ENCODE measurements around the gene TAS2R40. TPM values are rescaled to one million over a fixed set of nuclear protein-coding genes. Genes with fewer than 3 reads are reported as not detected.

Gene TAS2R40
- total RNA-seq, 1 experiment from 2014 or later: not detected

DNA sequence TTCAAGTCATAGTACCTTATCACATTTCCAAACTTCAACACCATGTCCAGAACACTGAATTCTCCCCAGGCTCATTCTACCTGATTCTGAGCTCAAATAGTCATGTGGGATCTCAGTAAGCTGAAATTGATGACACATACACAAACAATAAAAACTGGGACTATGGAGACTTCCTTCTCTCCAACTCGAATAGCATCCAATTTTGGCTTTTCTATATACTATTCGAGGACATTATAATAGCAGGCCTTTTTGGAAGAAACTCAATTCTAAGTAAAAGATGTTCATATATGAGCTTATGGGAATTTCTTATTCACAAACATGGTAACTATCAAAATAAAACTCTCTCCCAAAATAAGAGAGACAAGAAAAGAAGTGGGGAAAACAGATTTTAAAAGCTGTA is 551 bp upstream of the TAS2R40 start:
- Histone ChIP-seq H3K79me2 (ENCODE audit: insufficient read depth, low read length) (no peaks in the 10 kb centered on the region), H3K9ac (ENCODE audit: low read length) (no peak overlapping the region), H3K27ac (ENCODE audit: low read depth, low read length) (no peak overlapping the region), H3K4me2 (ENCODE audit: low read length) (no peak overlapping the region), H2AFZ (ENCODE audit: low read depth, low read length, poor library complexity, severe bottlenecking) (no peak overlapping the region), H3K9me3 (ENCODE audit: control insufficient read depth in 1 of 2, insufficient read depth in 1 of 2, low read depth in 1 of 2, low read length in 2 of 2) (no peaks in the 10 kb centered on the region), H3K4me1 (ENCODE audit: control insufficient read depth in 1 of 2, insufficient read depth in 2 of 2, low read length in 2 of 2) (no peaks in the 10 kb centered on the region), H3K36me3 (ENCODE audit: control insufficient read depth in 1 of 2, insufficient read depth in 2 of 2, low read length in 2 of 2) (no peaks in the 10 kb centered on the region), H4K20me1 (ENCODE audit: insufficient read depth) (no peaks in the 10 kb centered on the region), H3K4me3 (replicated peaks in 1 of 2; ENCODE audit: low read depth in 1 of 2, low read length in 2 of 2) (no peak overlapping the region), H3K9me2 (ENCODE audit: insufficient read depth) (no peaks in the 10 kb centered on the region), H3K27me3 (ENCODE audit: insufficient read depth, low read length) (peaks cover 5% of the 10 kb centered on the region; the same call in 1 of the 2 replicates)
- ATAC-seq: no peak
- no peak for DNase-seq (ENCODE audit: low read depth, low spot score)
- ChIA-PET POLR2A (interaction anchor here (0.5 kb wide), 1 partner anchor 214 kb away, joined by 3 read pairs; no protein-coding TSS in a partner anchor), CTCF (no interaction called here), RAD21 (ENCODE audit: low non-redundant PET in 1 of 2, low total read pairs in 2 of 2, uncharacterized antibody in 2 of 2, unreplicated experiment in 2 of 2) (no interaction called here)
- BruUV-seq (replicated peaks): no TSS peak
- intact Hi-C loops (cut with micrococcal nuclease): no loop called here
- no peak for TF ChIP-seq JUND (IDR thresholded peaks at IDR 0.05)

DNA sequence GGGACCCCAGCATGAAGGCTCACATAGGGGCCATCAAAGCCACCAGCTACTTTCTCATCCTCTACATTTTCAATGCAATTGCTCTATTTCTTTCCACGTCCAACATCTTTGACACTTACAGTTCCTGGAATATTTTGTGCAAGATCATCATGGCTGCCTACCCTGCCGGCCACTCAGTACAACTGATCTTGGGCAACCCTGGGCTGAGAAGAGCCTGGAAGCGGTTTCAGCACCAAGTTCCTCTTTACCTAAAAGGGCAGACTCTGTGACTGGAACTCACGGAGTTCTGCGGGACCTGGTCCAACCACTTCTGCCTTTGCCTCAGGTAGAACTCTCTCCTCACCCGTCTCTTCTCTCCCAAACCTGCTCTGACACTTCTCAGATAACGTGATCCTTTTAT is 945 bp downstream of the TAS2R40 start:
- TF ChIP-seq FOSL1 (IDR thresholded peaks at IDR 0.05; ENCODE audit: low read depth) (no peak), POLR2A (IDR thresholded peaks at IDR 0.05; ENCODE audit: borderline replicate concordance, extremely low read depth, insufficient read depth, insufficient read length) (no peak), TCF7L2 (IDR thresholded peaks at IDR 0.05; ENCODE audit: borderline replicate concordance, extremely low read depth, insufficient read depth, insufficient read length) (no peak), ELF1 (IDR thresholded peaks at IDR 0.05; ENCODE audit: borderline replicate concordance, low read depth) (no peak), ZBTB33 (IDR thresholded peaks at IDR 0.05; ENCODE audit: extremely low read depth, insufficient replicate concordance, low read length) (no peak), CTCF (IDR thresholded peaks at IDR 0.05 in 2 of 3, conservative IDR thresholded peaks at IDR 0.05 in 1 of 3; ENCODE audit: borderline replicate concordance in 1 of 3, insufficient read depth in 1 of 3, low read depth in 2 of 3, low read length in 2 of 3) (no peak), SRF (IDR thresholded peaks at IDR 0.05; ENCODE audit: low read depth) (no peak), SIN3A (IDR thresholded peaks at IDR 0.05; ENCODE audit: low read depth) (no peak), YY1 (IDR thresholded peaks at IDR 0.05; ENCODE audit: extremely low read depth, insufficient replicate concordance, low read depth, low read length) (no peak), ZFX (IDR thresholded peaks at IDR 0.05) (no peak), EZH2phosphoT487 (IDR thresholded peaks at IDR 0.05; ENCODE audit: borderline replicate concordance) (no peak), RAD21 (IDR thresholded peaks at IDR 0.05; ENCODE audit: low read depth) (no peak), POLR2AphosphoS5 (IDR thresholded peaks at IDR 0.05; ENCODE audit: low read depth, low read length) (no peak), EZH2 (IDR thresholded peaks at IDR 0.05) (no peak), ZNF274 (IDR thresholded peaks at IDR 0.05; ENCODE audit: low read depth, low read length) (no peak), CBX3 (IDR thresholded peaks at IDR 0.05; ENCODE audit: low read depth) (no peak), JUND (IDR thresholded peaks at IDR 0.05) (no peak), SP1 (IDR thresholded peaks at IDR 0.05; ENCODE audit: low read depth) (no peak)
- TF ChIP-seq, protein P1, sequence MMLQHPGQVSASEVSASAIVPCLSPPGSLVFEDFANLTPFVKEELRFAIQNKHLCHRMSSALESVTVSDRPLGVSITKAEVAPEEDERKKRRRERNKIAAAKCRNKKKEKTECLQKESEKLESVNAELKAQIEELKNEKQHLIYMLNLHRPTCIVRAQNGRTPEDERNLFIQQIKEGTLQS (IDR thresholded peaks at IDR 0.05): no peak
- POLR2A ChIA-PET: no interaction called here

More for the DNA sequence above, 945 bp downstream of the TAS2R40 start:
- Histone ChIP-seq H3K9me2 (ENCODE audit: insufficient read depth) (no peaks in the 10 kb centered on the region), H2AFZ (ENCODE audit: low read depth, low read length, poor library complexity, severe bottlenecking) (no peak overlapping the region), H3K4me3 (replicated peaks in 1 of 2; ENCODE audit: low read depth in 1 of 2, low read length in 2 of 2) (no peak overlapping the region), H3K4me1 (ENCODE audit: control insufficient read depth in 1 of 2, insufficient read depth in 2 of 2, low read length in 2 of 2) (no peaks in the 10 kb centered on the region), H3K4me2 (ENCODE audit: low read length) (no peak overlapping the region), H4K20me1 (ENCODE audit: insufficient read depth) (no peaks in the 10 kb centered on the region), H3K36me3 (ENCODE audit: control insufficient read depth in 1 of 2, insufficient read depth in 2 of 2, low read length in 2 of 2) (no peaks in the 10 kb centered on the region), H3K9me3 (ENCODE audit: control insufficient read depth in 1 of 2, insufficient read depth in 1 of 2, low read depth in 1 of 2, low read length in 2 of 2) (no peaks in the 10 kb centered on the region), H3K9ac (ENCODE audit: low read length) (no peak overlapping the region), H3K79me2 (ENCODE audit: insufficient read depth, low read length) (no peaks in the 10 kb centered on the region), H3K27me3 (ENCODE audit: insufficient read depth, low read length) (peaks cover 5% of the 10 kb centered on the region; the same call in 1 of the 2 replicates), H3K27ac (ENCODE audit: low read depth, low read length) (no peak overlapping the region)
- intact Hi-C loops (cut with micrococcal nuclease): no loop called here
- ATAC-seq (no peak), DNase-seq (ENCODE audit: low read depth, low spot score) (no peak)
- ChIA-PET CTCF (no interaction called here), RAD21 (ENCODE audit: low non-redundant PET in 1 of 2, low total read pairs in 2 of 2, uncharacterized antibody in 2 of 2, unreplicated experiment in 2 of 2) (no interaction called here)
- no TSS peak for BruUV-seq (replicated peaks)

Measured in HCT116 (cell line).